Renal cortex interstitium (tissue), 11 donors: ENCODE measurements around the gene PGC. TPM values are rescaled to one million over a fixed set of nuclear protein-coding genes. Genes with fewer than 3 reads are reported as not detected.

Experiments
- DNase-seq, 11 donors: peaks; one replicate each; pipeline ENCODE4 v3.0.0-alpha.2; 2013; ENCODE audit warnings: low read depth in 9 of 11, low spot score in 4 of 11; ENCODE audit errors: extremely low read depth in 1 of 11
- polyA plus RNA-seq, 3 donors: library from polyadenylated mRNA; unstranded; fragments of 120-200 nt; gene quantifications; one replicate each; pipeline ENCODE4 v1.2.1, GENCODE V29; 2013; ENCODE audit not compliant: insufficient read length in 3 of 3

The PGC gene
- polyA plus RNA-seq, 3 donors = 0.07 to 0.26 TPM; not detected in 1

DNA sequence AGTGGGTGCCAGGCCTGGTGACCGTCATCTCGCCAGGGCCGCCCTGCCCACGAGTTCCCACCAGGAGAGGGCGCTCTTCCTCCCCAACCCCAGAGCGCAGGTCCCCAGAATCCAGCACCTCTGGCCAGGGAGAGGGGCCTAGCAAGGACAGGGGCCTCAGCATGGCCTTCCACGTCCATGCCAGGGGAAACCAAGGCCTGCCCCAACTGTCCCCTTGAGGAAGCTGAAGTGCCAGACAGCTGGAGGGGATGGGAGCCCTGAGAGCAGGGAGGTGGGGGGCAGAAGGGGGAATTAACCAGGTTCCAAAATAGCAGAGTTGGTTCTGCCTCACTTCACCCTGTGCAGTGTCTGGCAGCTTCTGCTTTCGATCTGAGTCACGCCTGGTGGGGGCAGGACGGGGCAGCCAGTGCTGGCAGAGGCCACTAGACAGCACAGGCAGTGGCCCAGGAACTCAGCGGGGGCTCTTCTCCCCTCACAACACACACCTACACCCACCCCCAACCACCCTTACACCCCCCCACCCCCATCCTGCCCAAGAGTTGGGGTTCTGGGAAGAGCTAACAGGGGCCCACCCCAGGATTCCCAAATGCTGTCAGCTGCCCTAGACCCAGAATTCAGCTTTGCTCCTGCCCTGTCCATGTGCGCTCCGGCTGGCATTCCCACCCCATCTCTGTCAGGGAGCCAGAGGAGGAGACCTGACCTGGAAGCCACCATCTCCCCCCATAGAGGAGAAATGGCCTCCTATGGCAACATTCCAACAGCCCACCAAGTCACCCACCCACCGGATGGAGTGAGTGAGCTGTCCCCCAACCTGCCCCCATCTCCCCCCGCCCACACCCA lies 41.0 kb downstream of the PGC start:
- DNase-seq = no peak

DNA sequence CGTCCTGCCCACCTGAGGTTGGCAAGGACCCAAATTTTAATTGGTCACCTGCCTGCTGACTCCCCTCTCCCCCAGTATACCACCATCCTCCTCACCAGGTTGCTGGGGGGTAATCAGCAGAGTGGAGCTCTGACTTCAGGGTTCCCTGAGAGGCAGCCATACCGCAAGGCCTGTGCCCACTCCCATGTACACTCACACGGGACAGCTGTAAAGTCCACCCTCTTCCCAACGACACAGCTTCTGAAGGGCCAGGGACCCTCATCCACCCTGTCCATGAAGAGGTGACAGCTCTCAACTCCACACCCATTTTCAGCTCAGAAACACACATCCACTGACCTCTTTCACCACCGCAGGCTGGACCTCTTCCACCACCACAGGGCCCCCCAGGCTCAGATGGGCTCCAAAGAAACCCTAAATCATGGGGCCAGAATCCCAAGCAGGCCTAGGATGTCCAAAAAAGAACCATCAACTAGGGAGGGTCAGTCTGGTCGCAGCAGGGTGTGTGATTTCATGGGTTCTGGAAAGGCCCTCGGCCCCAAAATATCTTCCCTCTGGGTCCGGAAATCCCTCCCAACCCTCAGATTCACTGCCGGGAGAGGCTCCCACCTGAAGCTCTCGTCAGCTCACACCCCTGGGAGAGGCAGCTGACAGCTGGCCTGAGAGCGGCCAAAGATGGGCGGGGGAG lies 41.7 kb downstream of the PGC start:
- DNase-seq = no peak

DNA sequence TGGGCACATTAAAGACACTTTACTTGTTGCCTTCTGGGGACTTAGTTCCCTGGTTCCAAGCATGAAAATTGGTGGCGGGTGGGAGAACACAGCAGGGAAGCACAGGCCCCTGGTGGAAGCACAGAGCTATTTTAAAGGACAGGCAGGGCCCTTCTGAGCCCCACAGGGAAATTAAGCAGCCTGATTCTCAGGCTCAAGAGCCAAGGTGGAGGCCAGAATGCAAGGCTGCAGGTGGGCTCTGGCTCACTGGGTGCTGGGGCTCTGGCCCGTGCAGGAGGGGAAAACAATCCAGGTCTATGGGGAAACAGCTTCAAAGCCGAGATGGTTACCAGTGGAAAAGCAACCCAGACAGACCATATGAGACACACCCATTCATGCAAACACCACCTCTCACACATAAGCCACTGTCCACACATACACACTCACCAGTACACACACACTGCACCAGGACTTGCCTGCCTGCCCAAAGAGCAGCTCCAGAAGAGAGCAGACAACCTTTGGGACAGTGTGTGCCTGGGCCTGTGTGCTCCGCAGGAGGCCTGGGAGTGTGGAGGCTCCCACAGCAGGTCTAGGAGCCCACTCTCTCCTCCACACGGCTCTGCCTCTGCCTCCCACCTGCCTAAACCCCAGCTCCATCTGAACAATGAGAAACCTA lies 42.4 kb downstream of the PGC start:
- no peak for DNase-seq

DNA sequence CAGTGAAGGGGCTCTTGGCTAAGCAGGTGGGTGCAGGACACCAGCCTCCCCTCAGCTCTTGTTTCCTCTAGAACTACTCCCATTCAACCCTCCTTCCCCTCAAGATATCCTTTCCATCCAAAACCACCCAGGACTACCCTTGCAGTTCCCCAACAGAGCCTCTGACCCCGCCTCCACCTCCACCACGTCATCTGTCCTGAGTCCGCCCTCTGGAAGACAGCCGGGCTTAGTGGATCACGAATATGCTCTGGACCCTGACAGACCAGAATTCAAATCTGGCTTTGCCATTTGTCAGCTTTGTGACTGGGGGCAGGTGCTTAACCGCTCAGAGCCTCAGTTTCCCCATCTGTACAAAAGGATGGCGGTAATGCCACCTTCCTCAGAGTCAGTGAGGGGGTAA lies 43.2 kb downstream of the PGC start:
- no peak for DNase-seq

DNA sequence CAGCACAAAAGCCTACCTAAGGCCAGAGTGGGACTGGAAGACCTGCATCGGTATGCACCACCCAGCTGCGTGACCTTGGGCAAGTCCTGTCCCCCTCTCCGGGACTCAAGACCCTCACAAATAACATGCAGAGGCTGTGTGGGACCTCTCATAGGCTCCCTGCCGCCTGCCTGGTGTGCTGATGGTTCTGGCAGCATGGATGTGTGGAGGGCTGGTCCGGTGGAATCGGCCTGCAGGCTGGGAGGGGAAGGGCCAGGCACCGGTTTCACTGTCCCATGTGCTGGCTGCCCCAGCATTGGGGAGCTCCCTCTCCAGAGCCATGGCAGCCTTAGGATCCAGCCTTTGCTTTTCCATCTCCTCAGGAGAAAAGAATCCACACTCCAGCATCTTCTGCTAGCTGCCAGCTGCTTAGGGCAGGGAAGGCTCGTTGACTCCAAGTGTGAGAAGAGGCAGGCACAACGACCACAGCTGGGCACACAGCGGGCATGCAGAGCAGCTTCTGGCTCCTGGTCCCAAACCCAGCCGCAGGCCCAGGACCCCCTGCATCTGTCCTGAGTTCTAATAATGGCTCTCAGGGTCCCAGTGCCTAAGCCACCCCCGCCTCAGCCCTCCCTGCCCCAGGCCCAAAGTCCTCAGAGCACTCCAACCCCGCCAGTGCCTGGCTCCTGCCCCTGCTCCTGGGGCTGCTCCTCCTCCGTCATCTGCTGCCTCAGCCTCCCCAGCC lies 44.3 kb downstream of the PGC start:
- DNase-seq = no peak

DNA sequence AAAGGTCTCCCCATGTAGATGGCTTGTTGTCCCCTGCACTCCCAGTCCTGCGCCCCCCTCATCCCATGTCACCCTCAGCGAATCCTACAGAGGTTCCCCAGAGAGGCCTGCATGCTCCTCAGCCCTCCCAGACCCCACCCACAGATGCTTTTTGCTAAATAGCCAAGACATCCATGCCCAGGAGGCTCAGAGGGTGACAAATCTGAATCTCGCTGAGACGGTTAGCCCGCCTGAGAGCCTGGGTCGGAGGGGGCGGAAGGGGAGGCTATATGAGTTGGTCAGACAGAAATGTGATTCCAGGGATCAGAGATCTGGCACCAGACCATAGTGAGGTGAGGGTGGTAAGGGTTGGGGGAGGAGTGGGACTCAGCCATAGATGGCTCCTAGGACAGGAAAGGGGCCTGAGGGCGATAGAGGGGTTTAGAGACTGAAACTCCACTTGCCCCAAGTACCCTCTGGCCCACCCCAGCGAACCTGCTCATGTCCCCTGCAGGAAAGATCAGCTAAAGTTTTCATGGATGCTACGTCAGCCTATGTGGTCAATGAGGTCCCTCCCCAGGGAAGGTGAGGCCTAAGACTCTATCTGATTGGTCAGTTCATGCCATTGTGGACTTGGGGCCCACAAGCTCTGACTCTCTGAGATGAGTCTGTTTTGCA lies 45.0 kb downstream of the PGC start:
- no peak for DNase-seq

DNA sequence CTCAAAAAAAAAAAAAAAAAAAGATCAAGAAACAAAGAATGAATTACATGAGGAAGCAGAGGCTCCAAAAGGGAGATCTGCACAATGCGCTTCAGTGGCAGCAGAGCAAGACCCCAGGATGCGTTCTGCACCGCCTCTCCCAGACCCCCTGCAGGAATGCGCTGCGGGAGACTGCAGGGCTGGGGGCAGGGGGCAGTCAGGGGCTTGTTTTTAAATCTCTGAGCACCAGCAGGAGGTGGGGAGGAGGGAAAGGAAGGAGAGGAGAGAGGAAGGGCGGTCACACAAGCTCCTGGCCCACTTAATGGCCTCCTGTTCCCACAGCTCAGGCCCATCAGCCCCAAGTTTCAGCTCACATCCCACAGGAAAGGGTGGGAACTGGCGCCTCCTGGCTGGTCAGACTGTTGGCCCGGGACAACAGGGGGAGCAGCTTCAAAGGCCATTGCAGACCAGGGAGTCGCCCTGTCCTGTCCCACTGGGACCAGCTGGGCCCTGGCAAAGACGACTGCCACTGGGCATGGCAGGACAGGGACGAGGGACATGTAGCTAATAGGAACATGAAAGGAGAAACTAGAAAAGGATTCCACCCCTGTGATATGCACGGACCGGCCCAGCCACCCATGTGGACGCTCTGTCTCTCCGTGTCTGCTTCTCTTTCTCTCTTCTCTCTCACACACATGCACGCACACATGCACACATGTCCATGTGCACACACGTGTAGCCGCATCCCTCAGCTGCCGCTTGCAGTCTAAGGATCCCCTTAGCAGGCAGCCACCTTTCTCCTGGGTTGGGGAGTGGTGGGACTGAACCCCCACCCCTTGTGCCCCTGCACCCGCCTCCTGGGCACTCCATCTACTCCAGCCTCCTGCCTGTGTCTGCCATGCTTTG lies 46.5 kb downstream of the PGC start:
- no peak for DNase-seq

DNA sequence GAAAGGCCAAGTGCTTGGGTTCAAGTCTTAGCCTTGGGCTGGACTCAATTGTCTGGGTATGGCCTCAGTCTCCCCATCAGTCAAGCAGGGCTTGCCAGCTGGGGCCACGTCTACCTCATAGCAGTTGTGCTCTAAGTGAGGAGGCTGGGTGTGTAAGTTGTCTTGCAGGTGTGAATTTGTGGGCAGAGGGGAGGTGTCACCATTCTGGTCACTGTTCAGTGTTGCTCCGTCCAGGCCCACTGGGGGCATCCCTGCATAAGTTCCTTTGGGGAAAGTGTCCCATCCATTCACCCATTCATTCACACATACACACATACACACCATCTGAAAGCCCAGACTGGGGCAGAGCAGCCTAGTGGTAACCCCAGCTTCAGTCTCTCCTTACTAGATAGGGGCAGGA lies 48.1 kb downstream of the PGC start:
- DNase-seq = no peak

DNA sequence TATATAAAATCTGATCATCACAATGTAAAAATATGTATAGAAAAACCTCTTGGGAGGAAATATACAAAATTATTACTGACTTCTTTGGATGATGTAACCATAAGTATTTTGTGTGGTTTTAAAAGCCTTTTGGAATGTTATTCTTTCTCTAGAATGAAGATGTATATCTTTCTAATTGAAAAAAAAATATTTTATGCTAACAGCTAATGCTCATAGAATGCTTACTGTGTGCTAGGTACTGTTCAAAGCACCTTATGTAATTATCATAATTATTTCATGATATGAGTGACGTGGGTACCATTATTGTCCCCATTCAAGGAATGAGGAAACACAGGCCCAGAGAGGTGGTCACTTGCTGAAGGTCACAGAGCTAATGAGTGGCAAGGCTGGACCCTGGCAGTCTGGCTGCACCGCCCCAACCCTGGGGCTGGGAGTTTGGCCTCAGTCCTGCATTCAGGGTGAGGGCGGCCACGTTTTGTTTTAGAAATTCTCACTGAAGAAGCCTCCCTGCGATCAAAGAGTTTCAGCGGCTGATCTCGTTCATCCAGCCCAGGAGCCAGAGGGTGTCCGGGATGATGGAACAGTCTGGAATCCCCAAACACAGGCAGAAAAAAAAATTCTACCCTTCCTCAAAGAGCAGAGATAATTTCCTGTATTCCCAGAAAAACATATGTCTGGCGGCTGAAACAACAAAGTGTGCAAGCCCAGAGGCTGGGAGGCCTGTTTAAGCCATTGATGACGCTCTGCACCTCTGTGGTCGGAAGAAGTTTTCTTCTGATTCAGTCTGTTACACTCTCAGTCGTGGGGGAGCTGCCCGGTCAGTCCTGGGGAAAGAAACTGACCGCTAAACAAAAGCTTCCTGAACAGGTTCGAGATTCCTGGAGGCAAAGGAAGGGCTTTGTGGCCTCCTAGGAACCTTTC lies 49.1 kb downstream of the PGC start:
- DNase-seq = no peak

DNA sequence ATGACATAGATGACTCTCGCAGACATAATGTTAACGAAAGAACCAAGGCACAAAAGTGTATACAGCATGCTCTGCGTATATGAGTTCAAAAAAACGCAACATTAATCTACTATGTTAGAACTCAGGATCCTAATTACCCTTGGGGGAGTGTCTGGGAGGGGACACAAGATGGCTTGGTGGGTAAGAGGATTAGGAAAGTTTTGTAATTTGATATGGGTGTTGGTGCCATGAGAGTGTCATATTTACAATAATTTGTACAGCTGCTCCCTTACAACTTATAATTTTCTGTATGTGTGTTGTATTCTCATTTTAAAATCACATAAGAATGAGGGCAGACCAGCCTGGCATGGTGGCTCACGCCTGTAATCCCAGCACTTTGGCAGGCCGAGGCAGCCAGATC lies 50.4 kb downstream of the PGC start:
- DNase-seq = no peak

DNA sequence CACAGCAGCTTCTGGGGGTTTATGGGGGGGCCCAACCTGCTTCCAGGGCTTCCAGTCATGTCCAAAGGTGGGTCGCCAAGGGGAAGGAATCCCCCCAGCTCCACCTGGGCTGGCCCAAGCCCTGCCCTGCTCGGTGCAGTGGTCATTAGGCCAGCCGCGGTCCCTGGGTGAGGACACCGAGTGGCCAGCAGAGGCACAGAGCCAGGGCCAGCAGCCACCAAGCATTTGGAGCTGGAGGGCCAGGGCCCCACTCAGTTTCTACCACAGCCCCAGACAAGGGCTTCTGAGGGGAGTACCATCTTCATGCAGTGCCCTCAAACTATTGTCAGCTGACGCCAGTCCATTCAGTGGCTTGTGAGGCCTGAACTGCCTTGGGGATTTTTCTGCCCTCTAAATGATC lies 51.4 kb downstream of the PGC start:
- DNase-seq = no peak

DNA sequence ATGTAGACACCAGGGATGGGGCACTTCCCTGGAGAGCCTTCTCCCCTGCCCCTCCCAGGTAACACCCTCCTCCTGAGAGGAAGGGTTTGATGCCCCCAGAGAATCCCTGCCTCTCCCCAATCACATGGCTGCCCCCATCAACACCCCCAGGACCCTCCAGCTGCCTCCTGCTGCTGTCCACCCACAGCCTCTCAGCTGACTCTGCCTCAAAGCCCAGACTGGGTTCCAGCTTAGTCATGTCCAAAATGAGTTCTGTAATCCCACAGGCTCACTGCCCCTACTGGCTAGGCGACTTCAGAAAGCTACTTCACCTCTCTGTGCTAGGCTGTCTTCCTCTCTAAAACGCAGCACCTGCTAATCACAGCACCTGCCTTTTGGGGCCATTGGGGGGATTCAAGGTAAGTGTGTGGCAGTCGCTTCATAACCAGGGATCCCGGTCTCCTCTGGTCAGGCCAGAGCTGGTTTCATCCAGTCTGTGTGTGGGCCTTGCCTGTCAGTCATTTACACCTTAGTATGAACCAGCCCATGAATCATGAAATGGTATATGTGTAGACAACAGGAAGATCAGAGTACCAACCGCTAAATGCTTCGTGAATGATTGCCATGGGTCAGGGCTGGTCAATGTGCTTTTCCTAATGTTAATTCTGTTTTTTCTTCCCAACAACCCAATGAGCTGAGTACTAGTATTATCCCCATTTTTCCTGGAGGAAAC lies 52.2 kb downstream of the PGC start:
- DNase-seq = no peak

DNA sequence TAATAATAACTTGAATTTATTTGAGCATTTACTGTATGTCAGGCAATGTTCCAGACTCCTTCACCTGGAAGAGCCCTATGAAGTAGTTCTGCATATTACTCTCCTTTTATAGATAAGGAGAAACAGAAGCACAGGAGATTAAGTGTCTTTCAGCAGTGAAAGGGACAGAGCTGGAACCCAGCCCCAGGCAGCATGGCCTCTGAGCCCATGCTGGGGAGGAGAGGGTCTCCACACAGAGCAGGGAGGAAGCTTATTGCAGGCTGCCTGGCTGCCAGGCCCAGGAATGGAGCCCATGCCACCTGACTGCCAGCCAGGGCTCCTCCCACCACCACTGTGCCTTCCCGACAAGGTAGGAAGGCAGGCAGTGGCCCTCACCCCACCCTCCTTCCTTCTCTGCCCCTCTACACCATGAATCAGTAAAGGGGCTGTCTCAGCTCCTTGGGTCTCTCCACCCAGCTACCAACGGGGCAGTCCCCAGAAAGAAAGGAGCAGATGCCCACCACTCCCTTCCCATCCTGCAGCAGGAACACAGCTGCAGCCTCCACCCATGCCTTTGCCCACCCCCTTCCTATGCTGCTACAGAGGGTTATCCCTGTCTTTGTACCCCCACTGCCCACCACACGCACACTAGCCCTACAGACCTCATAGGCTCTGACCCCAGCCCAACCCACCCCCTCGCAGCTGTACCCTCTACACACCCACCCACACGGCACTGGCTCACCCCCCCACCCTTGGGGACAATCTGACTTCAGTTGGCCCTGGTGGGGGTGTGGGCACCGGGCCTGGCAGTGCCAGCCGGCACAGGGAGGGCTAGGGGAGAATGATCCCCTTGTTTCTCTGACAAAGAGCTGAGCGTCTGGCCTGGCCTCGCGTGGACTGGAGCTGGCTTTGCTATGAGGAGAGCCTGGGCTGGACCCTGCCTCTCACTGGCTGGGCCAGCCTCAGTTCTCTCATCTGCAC lies 53.6 kb downstream of the PGC start:
- no peak for DNase-seq

DNA sequence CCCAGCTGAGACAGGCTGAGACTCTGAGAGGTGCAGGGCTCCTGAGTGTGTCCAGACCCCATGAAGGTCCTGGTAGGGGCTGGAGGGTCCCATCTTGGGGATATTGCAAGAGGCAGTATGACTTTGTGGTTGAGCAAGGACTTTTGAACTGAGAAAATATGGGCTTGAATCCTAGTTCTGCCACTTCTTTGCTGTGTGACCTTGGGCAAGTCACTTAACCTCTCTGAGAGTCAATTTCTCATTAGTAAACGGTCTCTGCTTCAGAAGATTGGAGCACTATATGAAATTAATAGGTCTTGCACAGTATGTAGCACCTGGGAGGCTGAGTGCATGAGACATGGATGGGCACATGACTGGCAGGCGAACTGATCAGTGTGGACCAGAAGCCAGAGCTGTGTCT lies 54.5 kb downstream of the PGC start:
- DNase-seq = no peak

DNA sequence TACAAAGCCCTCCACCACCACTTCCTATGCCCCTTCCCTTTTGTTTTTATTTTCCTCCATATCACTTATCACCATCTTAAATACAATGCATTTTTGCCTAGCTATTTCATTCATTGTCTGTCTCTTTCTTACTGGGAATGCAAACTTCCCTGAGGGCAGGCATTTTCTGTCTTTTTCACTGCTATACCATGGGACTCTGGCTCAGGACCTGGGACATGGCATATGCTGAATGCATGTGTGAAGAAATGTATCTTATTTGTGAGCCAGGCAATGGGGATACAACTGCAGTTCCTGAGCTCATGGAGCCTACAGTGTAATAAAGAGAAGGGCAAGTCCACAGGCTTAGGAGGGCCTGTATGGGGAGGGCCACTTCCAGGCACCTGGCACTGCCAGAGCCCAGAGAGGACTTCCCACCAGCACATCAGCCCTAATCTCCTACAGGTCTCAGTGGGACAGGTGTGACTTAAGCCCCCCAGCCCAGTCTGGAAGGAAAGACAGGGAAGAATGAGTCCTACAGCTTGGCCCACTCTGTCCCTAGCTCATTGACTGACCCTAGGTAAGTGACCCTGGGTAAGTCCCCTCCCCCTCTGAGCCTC lies 55.0 kb downstream of the PGC start:
- no peak for DNase-seq
